ENCODE results near the gene DMAC2. TPM values are rescaled to one million over a fixed set of nuclear protein-coding genes. Genes with fewer than 3 reads are reported as not detected.
"Not testable (repeated sequence)": the region's sequence is repeated elsewhere in the genome, so short reads cannot be mapped to it uniquely, and the experiment has no call there.

Gene DMAC2
- total RNA-seq = 10 to 100 TPM; 41.3 to 62.0 (median 48.3) TPM

DNA sequence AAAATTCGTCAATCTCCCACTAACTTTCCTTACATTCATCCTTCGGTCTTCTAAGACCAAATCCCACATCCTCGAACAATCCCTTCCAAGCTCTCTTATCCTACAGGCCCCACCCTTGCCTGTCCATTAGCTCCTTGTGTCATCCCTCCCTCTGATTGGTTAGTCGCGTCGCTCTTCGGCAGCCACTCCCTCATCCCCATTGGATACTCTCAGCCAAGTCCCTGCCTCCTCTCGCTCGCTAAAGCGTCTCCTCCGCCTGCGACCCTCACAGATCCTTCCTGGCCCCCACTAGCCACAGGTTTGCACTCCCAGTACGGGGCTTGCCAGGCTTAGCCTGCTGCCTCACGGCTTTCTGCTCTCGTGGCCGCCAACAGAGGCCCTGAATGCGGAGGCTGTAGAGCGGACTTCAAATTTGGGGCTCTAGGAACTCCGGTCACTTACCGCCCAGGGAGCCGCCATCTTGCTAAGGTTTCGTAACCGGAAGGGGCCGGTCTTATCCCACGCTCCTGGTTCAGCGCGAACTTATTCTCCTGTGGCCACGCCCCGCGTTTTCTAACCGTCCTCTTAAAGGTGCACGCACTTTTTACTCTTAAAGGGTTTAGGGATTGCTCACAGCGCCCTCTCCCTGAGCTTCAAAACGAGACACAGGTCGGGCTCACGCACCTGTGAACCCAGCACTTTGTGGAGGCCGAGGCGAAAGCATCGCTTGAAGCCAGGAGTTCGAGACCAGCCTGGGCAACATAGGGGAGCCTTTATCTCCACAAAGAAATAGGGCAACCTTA lies at the start of gene DMAC2:
DMAC2 (minus strand) TSS at position 472 of the 782 bp plus-strand sequence; CDS start at position 459, 13 bp downstream.
- Histone ChIP-seq H3K4me1 (peaks cover 0 to 38% (median 3%) of the 10 kb centered on the region in 4 donors), H3K4me3 (peak within 1 kb of the TSS; percentile 65 to 91 (median 83)), H3K27me3 (no peaks in the 10 kb centered on the region), H3K27ac (peak within 1 kb of the TSS; percentile 82 to 98 (median 92)), H3K36me3 (peaks cover 0 to 6% (median 0%) of the 10 kb centered on the region in 3 donors), H3K9me3 (no peaks in the 10 kb centered on the region)
- peak; percentile 84 to 87 for TF ChIP-seq POLR2A (IDR thresholded peaks at IDR 0.05)
- TF ChIP-seq, protein P1, sequence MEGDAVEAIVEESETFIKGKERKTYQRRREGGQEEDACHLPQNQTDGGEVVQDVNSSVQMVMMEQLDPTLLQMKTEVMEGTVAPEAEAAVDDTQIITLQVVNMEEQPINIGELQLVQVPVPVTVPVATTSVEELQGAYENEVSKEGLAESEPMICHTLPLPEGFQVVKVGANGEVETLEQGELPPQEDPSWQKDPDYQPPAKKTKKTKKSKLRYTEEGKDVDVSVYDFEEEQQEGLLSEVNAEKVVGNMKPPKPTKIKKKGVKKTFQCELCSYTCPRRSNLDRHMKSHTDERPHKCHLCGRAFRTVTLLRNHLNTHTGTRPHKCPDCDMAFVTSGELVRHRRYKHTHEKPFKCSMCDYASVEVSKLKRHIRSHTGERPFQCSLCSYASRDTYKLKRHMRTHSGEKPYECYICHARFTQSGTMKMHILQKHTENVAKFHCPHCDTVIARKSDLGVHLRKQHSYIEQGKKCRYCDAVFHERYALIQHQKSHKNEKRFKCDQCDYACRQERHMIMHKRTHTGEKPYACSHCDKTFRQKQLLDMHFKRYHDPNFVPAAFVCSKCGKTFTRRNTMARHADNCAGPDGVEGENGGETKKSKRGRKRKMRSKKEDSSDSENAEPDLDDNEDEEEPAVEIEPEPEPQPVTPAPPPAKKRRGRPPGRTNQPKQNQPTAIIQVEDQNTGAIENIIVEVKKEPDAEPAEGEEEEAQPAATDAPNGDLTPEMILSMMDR (IDR thresholded peaks at IDR 0.05) = peak; percentile 19 to 75 (median 51)
- peak; percentile 95 to 100 (median 98) for DNase-seq

DNA sequence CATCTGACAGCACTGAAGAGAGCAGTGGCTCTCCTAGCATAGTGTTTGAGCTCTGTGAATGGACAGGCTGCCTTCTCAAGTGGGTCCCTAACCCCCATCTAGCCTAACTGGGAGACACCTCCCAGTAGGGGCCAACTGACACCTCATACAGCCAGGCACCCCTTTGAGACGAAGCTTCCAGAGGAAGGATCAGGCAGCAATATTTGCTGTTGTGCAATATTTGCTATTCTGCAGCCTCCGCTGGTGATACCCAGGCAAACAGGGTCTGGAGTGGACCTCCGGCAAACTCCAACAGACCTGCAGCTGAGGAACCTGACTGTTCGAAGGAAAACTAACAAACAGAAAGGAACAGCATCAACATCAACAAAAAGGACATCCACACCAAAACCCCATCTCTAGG lies 47.2 kb upstream of the DMAC2 start:
- H3K36me3 ChIP-seq, H3K27ac ChIP-seq, H3K4me3 ChIP-seq, H3K27me3 ChIP-seq, DNase-seq, H3K4me1 ChIP-seq, H3K9me3 ChIP-seq: not testable (repeated sequence)

DNA sequence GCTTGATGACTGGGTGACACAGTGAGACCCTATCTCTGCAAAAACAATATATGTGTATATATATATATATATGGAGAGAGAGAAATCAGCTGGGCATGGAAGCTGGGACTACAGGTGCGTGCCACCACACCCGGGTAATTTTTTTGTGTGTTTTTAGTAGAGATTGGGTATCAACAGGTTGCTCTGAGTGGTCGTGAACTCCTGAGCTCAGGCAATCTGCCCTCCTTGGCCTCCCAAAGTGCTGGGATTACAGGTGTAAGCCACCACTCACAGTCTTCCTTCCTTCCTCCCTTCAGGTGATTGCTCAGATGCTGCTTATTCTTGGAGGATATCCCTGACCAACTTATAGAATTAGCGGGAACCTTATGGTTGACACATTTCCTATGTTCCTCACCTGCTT lies 45.1 kb upstream of the DMAC2 start:
- H3K4me3 ChIP-seq = no peak overlapping the region

DNA sequence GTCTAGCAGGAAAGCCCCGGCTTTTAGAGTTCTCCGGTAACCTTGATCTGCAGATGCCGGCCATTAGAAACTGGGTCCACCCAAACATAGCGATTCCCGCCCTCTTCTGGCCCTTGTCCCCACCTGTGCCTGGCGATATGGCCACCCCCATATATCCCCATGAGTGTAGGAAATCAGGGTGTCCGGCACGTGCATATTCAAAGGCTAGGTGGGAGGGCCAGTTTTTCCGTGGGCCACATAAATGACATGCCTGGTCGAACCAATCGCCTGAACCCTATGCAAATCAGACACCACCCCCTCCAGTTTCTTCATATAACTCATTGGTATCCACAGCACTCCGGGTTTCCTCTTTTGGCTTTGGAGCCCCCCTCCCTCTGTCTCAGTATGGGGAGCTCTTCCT lies 40.6 kb upstream of the DMAC2 start:
- H3K27ac ChIP-seq = peak overlapping the region in 1 of 4 donors; percentile 54
- H3K4me3 ChIP-seq = no peak overlapping the region
- no peaks in the 10 kb centered on the region for H3K4me1 ChIP-seq
- H3K36me3 ChIP-seq = no peaks in the 10 kb centered on the region
- H3K9me3 ChIP-seq = no peaks in the 10 kb centered on the region
- TF ChIP-seq, protein P1 (IDR thresholded peaks at IDR 0.05) = no peak
- TF ChIP-seq POLR2A (IDR thresholded peaks at IDR 0.05) = no peak
- no peak for DNase-seq
- no peaks in the 10 kb centered on the region for H3K27me3 ChIP-seq

More for the DNA sequence above, 45.1 kb upstream of the DMAC2 start:
- no peak for DNase-seq
- H3K36me3 ChIP-seq = no peaks in the 10 kb centered on the region
- H3K9me3 ChIP-seq = no peaks in the 10 kb centered on the region
- TF ChIP-seq, protein P1 (IDR thresholded peaks at IDR 0.05) = no peak
- no peak for TF ChIP-seq POLR2A (IDR thresholded peaks at IDR 0.05)
- no peak overlapping the region for H3K27ac ChIP-seq
- no peaks in the 10 kb centered on the region for H3K27me3 ChIP-seq
- no peaks in the 10 kb centered on the region for H3K4me1 ChIP-seq

DNA sequence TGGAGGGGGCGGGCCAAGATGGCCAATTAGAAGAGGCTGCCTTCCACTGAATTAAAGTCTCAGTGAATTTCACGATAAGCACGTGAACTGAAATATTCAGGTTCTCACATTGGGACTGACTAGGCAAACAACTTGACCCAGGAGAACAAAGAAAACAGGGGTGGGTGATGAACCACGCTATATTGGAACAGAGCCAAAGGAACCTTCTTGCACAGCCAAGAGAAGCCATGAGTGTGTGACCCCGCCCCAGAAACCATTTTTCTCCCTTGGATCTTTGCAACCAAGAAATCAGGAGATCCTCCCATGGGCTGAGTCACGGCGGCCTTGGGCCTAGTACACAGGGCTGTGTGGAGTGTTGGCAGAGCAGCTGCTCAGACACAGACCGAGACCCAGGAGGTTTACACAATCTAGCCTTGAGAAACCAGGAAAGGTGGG lies 40.1 kb upstream of the DMAC2 start:
- Histone ChIP-seq H3K4me1 (no peaks in the 10 kb centered on the region), H3K9me3 (no peaks in the 10 kb centered on the region), H3K27ac (peak overlapping the region in 1 of 4 donors; percentile 54), H3K36me3 (no peaks in the 10 kb centered on the region), H3K4me3 (no peak overlapping the region), H3K27me3 (no peaks in the 10 kb centered on the region)
- TF ChIP-seq POLR2A (IDR thresholded peaks at IDR 0.05) = no peak
- TF ChIP-seq, protein P1 (IDR thresholded peaks at IDR 0.05) = no peak
- DNase-seq = no peak
